GM12891 (cell line): ENCODE measurements around the gene PCDHGA1.

ENCODE experiments used
- PAX5 ChIP-seq: IDR thresholded peaks from 2 replicates; pipeline ENCODE4 v1.6.1; 2011; ENCODE audit warnings: low read length, moderate library complexity, mild to moderate bottlenecking; ENCODE audit not compliant: insufficient read depth, severe bottlenecking
- POLR2A ChIP-seq: IDR thresholded peaks from 2 replicates; pipeline ENCODE4 v1.6.1; 2011; ENCODE audit warnings: low read depth, low read length, control low read depth
- POLR2AphosphoS5 ChIP-seq: IDR thresholded peaks from 2 replicates; pipeline ENCODE4 v1.6.1; 2011; ENCODE audit warnings: low read depth, low read length, control low read depth
- POU2F2 ChIP-seq: IDR thresholded peaks from 2 replicates; pipeline ENCODE4 v1.6.1; 2011; ENCODE audit warnings: low read depth, mild to moderate bottlenecking, control low read depth, low read length, moderate library complexity
- SPI1 ChIP-seq: IDR thresholded peaks from 2 replicates; pipeline ENCODE4 v1.6.1; 2011; ENCODE audit warnings: low read depth, low read length, control low read depth
- TAF1 ChIP-seq: IDR thresholded peaks from 2 replicates; pipeline ENCODE4 v1.6.1; 2011; ENCODE audit warnings: low read depth, low read length, control low read depth

GRCh38 chr5:141319699-141320098, 10.6 kb upstream of the PCDHGA1 start:
- no peak for TF ChIP-seq POLR2A
- TF ChIP-seq POLR2AphosphoS5: no peak
- no peak for TF ChIP-seq SPI1
- TF ChIP-seq TAF1: no peak
- TF ChIP-seq PAX5: no peak
- TF ChIP-seq POU2F2: no peak
